GM23338 (cell line): ENCODE measurements around the gene QRFPR.

Experiments used
- CREB1 ChIP-seq: fragments of 250-450 bp; sonication (Bioruptor Pico); IDR thresholded peaks from 2 replicates; pipeline ENCODE4 v1.5.0; 2020; ENCODE audit warnings: low read depth, mild to moderate bottlenecking, moderate library complexity
- CTCF ChIP-seq, 2 experiments: fragments of 200-600 bp in 1 of 2; sonication (generic) in 1 of 2; conservative IDR thresholded peaks; 2 replicates each; pipeline versions ENCODE4 v1.5.1 to v1.6.1; 2016 to 2017; ENCODE audit warnings: antibody characterized with exemption in 2 of 2, low read depth in 2 of 2, mild to moderate bottlenecking in 2 of 2, moderate library complexity in 1 of 2
- ETS1 ChIP-seq: IDR thresholded peaks from 2 replicates; pipeline ENCODE4 v1.6.1; 2016; ENCODE audit warnings: antibody characterized with exemption
- EZH2 ChIP-seq: fragments of 200-600 bp; sonication (generic); IDR thresholded peaks from one replicate; pipeline ENCODE4 v1.8.0; 2017; ENCODE audit warnings: antibody characterized with exemption, mild to moderate bottlenecking, low read depth; ENCODE audit not compliant: unreplicated experiment
- EZH2phosphoT487 ChIP-seq: fragments of 200-600 bp; sonication (generic); IDR thresholded peaks from one replicate; pipeline ENCODE4 v1.8.1; 2018; ENCODE audit warnings: antibody characterized with exemption; ENCODE audit not compliant: unreplicated experiment
- JUNB ChIP-seq: IDR thresholded peaks from one replicate; pipeline ENCODE4 v1.6.1; 2016; ENCODE audit warnings: antibody characterized with exemption; ENCODE audit not compliant: unreplicated experiment
- NANOG ChIP-seq: IDR thresholded peaks from 2 replicates; pipeline ENCODE4 v1.6.1; 2016; ENCODE audit warnings: antibody characterized with exemption, borderline replicate concordance
- POLR2AphosphoS5 ChIP-seq: IDR thresholded peaks from 2 replicates; pipeline ENCODE4 v1.6.1; 2016; ENCODE audit warnings: antibody characterized with exemption, low read depth
- ZNF114 ChIP-seq: fragments of 250-450 bp; sonication (Bioruptor Pico); IDR thresholded peaks from 2 replicates; pipeline ENCODE4 v1.5.0; 2020; ENCODE audit warnings: mild to moderate bottlenecking, moderate library complexity
- ZNF331 ChIP-seq: fragments of 250-450 bp; sonication (Bioruptor Pico); IDR thresholded peaks from 2 replicates; pipeline ENCODE4 v1.5.0; 2020; ENCODE audit warnings: low read depth, mild to moderate bottlenecking, moderate library complexity
- ZNF462 ChIP-seq: fragments of 250-450 bp; sonication (Bioruptor Pico); IDR thresholded peaks from 2 replicates; pipeline ENCODE4 v1.5.0; 2020; ENCODE audit warnings: mild to moderate bottlenecking, moderate library complexity
- TF ChIP-seq, protein P1 (sequence below): IDR thresholded peaks from one replicate; pipeline ENCODE4 v1.6.1; 2018; ENCODE audit warnings: antibody characterized with exemption; ENCODE audit not compliant: unreplicated experiment

GRCh38 chr4:121299367-121299766, 81.5 kb downstream of the QRFPR start:
- TF ChIP-seq EZH2 (no peak), CTCF (conservative IDR thresholded peaks at IDR 0.05; ENCODE audit: low read depth in 2 of 2) (no peak), ETS1 (no peak), POLR2AphosphoS5 (no peak), JUNB (no peak), EZH2phosphoT487 (no peak), CREB1 (CRISPR knock-in tag) (no peak), NANOG (no peak), ZNF462 (CRISPR knock-in tag) (no peak), ZNF114 (no peak), ZNF331 (CRISPR knock-in tag) (no peak)
- TF ChIP-seq, protein P1, sequence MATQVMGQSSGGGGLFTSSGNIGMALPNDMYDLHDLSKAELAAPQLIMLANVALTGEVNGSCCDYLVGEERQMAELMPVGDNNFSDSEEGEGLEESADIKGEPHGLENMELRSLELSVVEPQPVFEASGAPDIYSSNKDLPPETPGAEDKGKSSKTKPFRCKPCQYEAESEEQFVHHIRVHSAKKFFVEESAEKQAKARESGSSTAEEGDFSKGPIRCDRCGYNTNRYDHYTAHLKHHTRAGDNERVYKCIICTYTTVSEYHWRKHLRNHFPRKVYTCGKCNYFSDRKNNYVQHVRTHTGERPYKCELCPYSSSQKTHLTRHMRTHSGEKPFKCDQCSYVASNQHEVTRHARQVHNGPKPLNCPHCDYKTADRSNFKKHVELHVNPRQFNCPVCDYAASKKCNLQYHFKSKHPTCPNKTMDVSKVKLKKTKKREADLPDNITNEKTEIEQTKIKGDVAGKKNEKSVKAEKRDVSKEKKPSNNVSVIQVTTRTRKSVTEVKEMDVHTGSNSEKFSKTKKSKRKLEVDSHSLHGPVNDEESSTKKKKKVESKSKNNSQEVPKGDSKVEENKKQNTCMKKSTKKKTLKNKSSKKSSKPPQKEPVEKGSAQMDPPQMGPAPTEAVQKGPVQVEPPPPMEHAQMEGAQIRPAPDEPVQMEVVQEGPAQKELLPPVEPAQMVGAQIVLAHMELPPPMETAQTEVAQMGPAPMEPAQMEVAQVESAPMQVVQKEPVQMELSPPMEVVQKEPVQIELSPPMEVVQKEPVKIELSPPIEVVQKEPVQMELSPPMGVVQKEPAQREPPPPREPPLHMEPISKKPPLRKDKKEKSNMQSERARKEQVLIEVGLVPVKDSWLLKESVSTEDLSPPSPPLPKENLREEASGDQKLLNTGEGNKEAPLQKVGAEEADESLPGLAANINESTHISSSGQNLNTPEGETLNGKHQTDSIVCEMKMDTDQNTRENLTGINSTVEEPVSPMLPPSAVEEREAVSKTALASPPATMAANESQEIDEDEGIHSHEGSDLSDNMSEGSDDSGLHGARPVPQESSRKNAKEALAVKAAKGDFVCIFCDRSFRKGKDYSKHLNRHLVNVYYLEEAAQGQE: no peak
